GM18909 (cell line): ENCODE results near the gene EPHB1.

Source experiments
- ATAC-seq: cut with Tn5 transposase; IDR thresholded peaks from one replicate; pipeline ENCODE4 v1.9.1; 2021; ENCODE audit warnings: mild to moderate bottlenecking; ENCODE audit not compliant: unreplicated experiment, poor library complexity

Gene EPHB1

DNA sequence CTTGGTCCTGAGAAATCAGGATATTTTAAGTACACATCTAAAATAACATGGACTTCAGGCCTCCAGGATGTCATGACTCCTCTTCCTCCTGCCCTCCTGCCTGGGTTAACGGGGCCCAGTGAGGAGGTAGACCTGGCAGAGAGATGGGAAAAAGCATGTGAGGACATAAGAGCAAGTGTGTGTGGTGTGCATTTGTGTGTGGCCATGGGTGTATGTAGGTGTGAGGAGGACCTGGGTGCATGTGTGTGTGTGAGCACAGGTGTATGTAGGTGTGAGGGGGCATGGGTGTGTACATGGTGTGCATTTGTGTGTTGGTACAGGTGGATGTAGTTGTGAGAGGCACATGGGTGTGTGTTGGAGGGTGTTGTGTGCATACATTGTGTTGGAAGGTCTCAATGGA lies 105.4 kb downstream of the EPHB1 start:
- no peak for ATAC-seq

DNA sequence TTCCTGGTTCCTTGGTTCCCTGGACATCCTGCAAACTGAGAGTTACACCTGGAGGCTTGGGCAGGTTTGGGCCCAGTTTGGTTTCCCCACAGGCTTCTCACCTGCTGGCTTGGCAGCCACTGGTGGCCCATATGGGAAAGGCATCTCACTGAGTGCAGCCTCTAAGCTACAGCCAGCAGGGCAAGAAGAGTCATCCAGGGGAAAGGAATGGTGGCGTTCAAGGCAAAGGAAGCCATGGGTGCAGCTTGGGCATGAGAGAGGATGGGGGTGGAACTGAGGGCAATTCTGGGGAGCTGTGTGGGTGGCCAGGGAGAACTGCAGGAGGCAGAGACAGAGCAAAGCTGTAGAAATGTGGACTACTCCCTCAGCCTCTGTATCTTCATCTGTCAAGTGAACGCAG lies 106.4 kb downstream of the EPHB1 start:
- ATAC-seq, result no peak

DNA sequence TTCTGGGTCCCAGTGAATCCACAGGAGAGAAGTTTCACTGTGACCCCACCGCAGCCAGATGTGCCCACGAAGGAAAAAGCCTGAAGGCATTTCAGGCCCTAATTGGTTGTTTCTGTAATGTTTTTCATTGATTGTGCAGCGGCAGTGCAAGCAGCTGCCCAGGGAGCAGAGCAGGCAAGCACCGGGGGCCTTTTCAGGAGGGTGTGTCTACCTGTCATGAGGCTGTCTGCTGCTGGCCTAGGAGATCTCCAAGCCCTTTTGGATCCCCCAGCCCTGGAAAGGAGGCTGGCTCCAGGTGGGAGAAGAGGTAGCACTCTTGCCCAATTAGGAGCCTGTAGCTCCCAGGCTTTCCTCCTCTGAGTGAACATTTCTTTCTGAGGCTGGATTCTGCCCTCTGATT lies 108.8 kb downstream of the EPHB1 start:
- peak; percentile 47 for ATAC-seq

DNA sequence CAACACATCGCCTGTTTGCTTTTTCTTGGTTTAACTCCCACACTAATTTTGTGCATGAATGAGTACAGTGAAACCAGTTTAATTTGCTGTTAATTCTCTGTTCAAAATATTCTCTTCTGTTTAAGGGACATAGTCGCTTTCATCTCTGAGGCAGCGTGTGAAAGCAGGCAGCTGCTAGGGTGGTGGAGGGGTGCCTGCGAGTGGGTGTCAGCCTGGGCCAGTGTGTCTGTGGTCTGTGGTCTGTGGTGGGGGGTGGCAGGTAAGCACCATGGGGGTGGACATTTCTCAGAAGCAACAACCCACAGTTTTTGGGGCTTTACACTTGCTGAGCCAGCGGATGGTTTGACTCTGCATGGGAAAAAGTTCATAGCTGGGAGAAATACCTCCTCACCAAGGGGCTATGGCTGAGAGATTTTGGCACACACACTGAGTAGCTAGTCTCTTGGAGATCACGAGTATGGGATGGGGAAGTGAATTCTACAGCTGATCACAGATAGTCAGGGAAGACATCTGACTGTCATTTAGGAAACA lies 109.2 kb downstream of the EPHB1 start:
- peak; percentile 97 for ATAC-seq

DNA sequence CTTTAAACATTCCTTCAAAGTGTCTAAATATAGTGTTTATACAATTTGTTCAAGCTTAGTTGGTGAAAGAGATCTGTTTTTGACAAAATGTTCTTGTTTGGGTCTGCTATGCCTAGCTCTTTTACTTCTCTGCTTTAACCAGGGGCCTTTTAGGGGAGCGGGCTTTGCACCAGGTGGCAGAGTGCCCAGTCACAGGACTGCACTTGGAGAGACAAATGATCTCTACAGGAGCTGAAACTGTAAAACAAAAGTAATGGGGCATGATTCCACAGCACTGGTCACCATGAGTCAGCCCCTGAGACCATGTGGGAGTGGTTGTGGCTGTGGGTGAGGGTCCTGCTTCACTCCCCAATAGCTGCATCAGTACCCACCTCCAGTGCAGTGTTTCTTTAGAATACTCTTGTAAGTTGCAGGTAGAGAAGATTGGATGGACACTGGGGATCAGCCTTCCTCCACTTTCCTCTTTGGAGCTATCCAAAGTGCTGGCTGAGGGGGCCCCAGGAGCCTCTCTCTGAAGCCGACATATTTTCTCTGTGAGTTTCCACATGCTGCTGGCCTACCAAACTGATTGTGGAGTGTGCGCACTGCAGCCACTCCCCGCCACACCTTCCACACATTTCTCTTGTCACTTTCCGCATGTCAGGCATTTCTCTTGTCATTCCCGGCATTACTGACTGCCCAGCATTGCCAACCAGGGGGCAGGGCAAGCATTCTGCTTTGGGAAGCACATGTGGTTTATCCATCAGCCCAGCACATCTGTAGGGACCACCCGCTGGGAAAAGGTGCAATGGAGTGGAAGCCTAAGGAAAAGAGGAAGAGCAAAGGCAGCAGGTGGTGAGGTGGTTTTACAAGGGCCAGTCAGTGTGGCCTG lies 110.0 kb downstream of the EPHB1 start:
- ATAC-seq, result peak; percentile 30

DNA sequence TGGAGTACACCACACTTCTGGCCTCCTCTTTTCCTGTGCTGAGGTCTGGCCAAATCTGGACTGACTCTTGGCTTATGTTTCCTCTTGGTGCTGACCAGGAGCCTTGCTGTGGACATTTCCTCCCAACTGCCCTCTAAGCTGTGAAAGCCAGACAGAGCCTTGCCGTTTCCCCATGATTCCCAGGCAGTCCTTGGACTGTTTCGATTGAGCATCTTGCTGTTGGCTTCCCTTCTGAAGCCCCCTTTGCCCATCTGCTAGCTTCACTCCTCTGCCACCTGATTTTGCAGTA lies 110.5 kb downstream of the EPHB1 start:
- no peak for ATAC-seq

DNA sequence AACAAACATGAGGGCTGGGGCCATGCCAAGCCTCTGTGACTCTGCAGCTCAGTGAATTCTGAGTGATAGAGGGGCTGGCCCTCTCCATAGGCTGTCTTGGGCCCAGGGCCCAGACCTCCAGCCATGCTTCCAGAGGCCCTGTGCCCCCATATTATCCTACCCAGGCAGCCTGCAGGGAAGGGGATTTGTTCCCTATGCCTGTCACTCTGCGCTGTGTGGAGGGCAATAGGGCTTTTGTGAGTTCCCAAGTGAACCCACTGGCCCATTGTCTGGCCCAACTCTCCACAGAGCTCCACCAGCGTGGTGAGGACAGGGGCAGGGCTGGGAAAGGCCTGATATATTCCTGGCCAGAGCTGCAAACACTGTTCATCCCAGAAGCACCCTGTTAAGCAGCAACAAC lies 113.2 kb downstream of the EPHB1 start:
- no peak for ATAC-seq

DNA sequence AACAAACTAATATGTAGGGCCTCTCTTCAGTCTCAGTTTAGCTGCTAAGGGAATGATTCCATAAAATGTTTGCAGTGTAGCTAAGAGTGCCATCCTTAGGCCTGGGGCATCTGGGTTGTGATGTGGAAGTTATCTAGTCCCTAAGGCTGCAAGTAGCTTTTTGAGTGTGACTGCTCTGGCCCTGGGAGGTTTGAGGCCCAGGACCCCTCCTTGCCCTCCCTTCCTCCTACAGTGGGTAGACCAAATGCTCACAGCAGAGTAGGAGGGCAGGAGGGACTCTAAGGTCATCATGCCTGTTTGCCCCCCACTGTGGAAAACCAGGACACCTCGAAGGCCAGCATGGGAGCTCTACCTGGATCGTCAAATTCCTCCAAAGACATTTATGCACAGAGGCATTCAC lies 115.0 kb downstream of the EPHB1 start:
- ATAC-seq, result no peak

DNA sequence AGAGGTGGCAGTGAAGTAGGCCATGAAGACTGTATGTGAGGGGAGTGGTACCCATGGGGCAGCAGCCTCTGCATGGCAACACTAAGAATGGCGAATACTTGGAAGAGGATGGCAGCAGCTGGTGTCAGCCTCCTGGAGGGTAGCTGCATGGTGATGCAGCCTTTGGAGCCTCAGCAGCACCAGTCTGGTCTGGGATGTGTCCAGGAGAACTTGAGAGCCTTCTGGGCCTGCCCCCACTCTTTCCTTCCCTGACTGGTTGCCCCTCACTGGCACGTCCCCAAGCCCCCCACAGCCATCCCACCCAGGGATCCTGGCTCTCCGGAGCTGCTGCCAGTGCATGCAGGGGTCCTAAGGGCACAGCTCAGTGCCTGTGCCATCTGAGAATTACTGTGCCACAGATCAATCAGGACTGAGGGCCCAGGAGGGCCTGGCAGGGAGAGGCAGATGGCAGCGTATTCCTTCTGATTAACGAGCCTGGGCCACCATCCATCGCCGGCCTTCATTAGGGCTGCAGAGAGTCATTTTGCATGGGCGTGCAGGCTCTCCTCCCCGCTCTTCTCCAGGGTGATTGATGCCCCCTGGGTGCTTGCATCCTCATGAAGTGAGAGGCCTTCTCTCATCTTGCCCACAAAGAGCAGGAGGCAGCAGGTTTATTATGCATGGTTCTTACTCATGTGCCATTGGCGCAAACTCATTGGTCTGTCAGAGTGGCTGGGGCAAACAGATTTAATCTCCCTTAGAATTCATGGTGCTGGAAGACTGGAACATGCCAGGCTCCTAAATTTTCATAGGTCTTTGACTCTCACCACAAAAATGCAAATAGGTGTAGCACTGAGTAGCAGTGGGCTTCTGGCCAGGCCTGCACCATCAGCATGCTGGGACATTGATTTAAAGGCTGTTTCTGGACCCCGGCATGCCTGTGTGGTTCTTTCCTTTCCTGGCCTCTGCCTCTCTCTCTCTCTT lies 116.8 kb downstream of the EPHB1 start:
- ATAC-seq, result no peak

DNA sequence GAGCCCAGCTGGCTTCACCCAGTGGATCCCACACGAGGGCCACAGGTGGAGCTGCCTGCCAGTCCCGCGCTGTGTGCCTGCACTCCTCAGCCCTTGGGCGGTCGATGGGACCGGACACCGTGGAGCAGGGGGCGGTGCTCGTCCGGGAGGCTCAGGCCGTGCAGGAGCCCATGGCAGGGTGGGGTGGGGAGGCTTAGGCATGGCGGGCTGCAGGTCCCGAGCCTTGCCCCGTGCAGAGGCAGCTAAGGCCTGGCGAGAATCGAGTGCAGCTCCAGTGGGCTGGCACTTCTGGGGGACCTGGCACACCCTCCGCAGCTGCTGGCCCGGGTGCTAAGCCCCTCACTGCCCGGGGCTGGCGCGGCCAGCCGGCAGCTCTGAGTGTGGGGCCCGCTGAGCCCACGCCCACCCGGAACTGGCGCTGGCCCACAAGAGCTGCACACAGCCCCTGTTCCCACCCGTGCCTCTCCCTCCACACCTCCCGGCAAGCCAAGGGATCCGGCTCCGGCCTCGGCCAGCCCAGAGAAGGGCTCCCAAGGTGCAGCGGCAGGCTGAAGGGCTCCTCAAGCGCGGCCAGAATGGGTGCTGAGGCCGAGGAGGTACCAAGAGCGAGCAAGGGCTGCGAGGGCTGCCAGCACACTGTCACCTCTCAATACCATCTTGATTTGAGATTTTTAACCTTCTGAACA lies 121.4 kb downstream of the EPHB1 start:
- ATAC-seq, result no peak

DNA sequence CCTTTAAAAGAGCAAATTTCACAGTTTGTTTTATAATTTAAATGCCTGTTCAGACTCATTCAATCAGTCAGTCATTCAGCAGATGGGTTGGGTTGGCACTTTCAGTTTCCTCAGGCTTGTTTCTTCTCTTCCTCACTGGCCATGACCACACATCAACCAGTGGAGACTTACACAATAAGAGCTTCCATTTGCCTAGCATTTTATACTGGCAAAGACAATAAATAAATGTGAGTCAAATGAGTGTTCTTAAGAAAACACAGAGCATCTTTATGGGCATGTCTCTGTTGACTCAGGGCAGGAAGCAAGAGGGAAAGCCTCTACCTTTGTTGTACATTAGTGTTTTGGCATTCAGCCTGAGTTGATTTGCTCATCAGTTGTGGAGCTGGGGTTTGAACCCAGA lies 122.6 kb downstream of the EPHB1 start:
- ATAC-seq, result no peak

DNA sequence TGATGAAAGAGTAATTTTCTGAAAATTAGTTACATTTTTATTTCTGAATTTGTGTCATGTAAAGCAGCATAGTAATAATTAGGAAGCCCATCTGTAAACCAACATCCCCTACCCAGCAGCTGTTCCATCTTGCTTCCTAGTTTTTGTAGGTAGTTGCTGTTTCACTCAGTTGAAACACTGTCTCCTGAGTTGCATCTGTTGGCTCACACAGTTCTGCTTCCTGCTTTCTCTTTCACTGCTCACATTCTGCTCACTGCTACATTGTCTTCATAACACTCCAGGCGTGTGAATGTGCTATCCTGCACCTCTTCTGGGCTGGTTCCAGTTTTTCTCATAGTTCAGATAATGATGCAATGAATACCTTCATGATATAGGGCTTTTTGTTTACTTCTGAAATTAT lies 123.4 kb downstream of the EPHB1 start:
- peak; percentile 90 for ATAC-seq

DNA sequence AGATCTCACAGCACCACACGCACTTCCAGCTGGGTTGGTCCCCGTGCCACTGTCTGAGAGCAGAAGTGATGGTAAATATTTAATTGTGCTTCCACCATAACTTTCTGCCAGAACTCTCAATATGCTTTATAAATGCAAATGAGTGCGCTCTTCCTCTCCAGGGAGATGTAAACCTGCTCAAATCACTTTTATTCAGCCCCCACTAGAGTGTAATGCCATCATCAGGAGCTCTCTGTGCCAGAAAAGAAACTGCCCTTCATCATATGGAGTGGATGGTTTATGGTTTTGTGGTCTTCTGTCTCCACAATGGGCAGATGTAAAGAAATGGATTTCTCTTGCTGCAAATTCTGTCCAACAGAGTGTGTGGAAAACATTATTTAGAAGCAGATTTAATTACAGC lies 127.0 kb downstream of the EPHB1 start:
- no peak for ATAC-seq

DNA sequence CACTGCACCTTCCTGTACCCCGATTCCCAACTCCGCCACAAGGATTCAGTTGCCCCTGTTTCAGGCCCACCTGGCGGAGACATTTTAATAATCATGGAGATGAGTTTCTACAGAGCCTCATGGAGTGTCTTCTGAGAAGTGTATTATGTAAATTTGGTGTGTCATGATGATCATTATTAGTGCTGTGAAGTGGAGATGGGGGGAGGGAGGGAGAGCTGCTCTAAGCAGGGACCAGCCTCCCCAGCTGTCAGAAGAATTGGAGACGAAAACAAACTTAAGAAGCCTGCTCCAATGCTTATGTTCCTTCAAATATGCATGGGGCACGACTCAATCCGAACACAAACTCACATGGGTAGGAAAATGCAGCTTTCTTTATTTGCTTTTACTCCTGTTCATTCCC lies 127.8 kb downstream of the EPHB1 start:
- ATAC-seq, result no peak

DNA sequence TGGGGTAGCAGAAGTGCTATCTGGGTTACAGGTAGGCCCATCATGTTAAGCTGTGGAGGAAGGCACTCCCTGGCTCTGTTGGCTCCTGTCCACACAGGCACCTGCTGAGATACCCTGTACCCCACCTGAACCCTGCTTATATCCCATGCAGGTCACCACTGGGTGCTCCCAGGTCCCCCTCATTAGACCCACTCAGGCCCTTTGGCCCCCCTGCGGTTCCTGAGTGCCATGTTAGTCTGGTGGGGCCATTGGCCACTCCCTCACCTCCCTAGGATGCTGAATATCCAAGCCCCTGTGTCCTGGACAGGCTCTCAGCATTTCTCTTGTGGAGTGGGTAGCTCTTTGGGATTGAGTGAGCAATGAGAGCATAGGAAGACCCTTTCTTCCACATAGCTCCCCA lies 128.2 kb downstream of the EPHB1 start:
- ATAC-seq, result no peak

DNA sequence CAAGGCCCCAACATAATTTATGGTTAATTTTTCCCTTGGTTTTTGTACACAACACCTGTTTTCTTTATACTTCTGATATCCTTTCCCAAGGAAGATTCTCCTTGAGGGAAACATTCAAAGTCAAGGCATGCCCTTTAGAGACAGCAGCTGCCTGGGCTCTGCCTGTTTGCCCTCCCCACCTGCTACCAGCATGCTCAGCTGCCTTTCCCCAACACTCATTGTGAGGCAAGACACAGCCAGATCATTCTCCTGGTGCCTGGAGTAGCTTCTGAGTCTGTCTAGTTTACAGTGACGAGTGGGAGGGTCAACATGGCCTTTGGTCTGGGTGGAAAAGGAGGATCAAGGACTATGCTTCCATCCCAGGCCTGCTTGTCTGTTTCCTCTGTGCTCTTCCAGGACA lies 132.5 kb downstream of the EPHB1 start:
- ATAC-seq, result no peak

DNA sequence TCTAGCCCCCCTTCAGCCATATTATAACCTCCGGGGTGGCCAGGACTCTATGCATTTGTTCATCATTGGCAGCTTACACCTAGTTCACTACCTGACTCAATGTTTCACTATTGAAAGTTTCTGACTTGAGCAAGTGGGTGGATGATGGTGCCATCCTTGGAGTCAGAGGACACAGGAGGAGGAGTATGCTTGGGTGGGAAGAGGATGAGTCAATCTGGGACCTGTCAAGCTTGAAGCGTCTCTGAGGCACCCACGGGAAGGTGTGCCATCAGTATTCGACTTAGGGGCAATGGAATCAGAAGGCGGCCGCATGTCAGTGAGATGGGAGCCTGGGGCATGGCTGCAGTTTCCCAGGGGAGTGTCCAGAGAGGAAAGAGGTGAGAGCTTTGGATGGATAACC lies 133.3 kb downstream of the EPHB1 start:
- no peak for ATAC-seq

DNA sequence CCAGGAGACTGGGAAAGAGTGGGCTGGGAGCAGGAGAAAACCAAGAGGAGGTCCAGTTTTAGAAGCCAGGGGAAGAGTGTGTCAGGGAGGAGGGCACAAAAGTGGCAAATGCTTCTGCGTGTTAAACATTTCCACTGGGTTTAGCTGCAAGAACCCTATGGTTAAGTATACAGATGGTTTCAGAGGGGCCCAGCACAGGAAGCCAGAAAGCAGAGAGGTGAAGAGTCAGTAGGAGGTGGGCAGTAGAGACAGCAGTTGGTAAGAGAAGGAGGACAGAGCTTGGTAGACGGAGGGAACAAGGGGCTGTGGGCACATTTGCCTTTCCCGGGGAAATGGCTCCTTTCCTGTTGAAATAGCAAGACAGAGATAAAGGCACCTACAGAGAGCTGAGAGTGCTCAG lies 133.8 kb downstream of the EPHB1 start:
- ATAC-seq, result no peak

DNA sequence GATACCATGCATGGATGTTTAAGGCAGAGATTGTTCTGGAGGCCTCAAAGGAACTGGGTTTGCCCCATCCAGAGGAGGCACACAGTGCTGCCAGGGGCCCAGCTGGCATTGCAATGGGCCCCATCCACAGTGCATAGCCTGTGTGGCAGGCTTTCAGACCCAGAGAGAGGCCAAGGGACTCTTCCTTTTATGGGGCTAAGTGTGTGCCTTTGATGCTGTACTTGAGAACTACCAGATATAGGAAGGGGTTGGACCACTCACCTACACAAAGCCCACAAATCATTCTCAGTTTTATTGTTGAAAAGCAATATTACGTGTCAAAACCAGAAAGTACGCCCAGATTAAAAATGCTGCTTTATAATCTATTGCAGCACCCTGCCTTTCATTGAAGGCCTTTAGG lies 134.9 kb downstream of the EPHB1 start:
- no peak for ATAC-seq

DNA sequence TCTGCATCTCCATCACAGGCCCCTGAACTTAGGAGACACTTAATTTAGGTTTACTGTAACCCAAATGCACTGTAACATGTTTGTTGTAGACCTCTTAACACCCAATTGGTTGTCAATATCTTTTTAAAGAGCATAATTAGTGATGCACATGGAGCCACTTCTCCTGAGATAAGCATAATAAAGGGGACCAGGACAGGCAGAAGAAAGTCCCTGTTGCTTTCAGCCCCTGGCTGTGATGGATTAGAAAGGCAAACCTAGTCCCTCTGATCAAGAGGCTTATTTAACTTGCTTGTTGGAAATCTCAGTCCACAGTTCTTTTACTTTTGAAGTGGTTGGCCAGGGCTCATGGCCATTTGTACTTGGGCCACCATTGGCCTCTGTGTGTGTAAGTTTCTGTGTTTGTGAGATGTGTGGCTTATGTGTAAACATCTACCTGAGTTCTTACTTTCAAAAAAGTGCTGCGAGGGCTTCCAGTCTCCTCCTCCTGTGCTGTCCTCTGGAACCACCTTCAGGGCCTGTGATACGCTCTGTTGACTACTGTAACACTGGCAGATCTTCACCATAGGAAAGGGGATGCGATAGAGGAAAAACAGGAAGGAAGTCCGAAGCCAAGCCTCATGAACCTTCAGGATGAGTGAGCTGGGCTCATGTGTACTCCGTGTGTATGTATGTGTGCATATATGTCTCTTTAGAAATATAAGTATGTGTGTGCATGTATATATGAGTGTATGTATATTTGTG lies 136.2 kb downstream of the EPHB1 start:
- ATAC-seq, result no peak
